Large intestine (tissue), 3 donors: Measurements from ENCODE around the gene TFR2. TPM values are rescaled to one million over a fixed set of nuclear protein-coding genes. Genes with fewer than 3 reads are reported as not detected.

Experiments used
- DNase-seq, 2 donors: peaks; one replicate each; pipeline versions ENCODE4 v3.0.0 to v3.0.0-alpha.2; 2013
- H3K27ac ChIP-seq: one replicate; pipeline ENCODE4 v1.5.1; 2013; ENCODE audit warnings: low read length
- H3K27me3 ChIP-seq: 2 replicates; pipeline ENCODE4 v1.6.1; 2013; ENCODE audit warnings: low read length; ENCODE audit not compliant: control insufficient read depth, insufficient read depth
- H3K36me3 ChIP-seq: 2 replicates; pipeline ENCODE4 v1.6.1; 2013; ENCODE audit warnings: low read length; ENCODE audit not compliant: control insufficient read depth, insufficient read depth
- H3K4me1 ChIP-seq: one replicate; pipeline ENCODE4 v1.6.1; 2013; ENCODE audit warnings: low read length; ENCODE audit not compliant: control insufficient read depth, insufficient read depth
- H3K4me3 ChIP-seq: one replicate; pipeline ENCODE4 v1.5.1; 2013; ENCODE audit warnings: low read length
- H3K9me3 ChIP-seq: one replicate; pipeline ENCODE4 v1.6.1; 2013; ENCODE audit warnings: mild to moderate bottlenecking, low read depth, low read length, moderate library complexity; ENCODE audit not compliant: control insufficient read depth
- WGBS: methylation state at CpG from one replicate; pipeline ENCODE4 v1.1.5; 2013; ENCODE audit warnings: low lambda C conversion rate; ENCODE audit not compliant: insufficient coverage; 5-methylcytosine and 5-hydroxymethylcytosine counted together
- polyA plus RNA-seq: library from polyadenylated mRNA; unstranded; fragments of 120-200 nt; gene quantifications from one replicate; pipeline ENCODE4 v1.2.1, GENCODE V29; 2013

Gene TFR2
- polyA plus RNA-seq, 1 donor, result 2.7 TPM

DNA sequence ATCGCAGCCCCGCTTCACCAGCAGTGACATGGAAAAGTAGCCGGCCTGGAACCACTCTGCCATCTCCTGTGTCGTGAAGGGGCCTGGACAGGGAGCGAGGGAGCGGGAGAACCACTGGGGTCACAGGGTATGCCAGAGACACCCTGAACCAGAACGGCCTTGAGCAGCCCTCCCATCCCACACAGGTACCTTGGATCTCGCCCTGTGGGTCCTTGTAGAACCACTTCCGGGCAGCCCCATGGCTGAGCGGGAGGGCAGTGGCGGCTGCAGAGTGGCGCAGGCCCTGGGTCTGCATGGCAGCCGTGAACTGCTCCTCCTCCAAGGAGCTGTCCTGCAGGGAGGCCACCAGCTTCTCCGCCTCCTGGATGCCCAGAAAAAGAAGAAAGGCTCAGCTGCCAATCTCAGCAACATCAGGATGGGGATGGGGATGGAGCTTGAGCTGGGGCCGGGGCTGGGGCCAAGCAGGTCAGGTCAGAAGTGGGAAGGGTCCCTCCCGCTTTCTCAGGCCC is 43.2 kb upstream of the TFR2 start:
- WGBS, result no CpG with 5 or more reads among the region's 16 CpGs
- peaks cover 98% of the 10 kb centered on the region for H3K36me3 ChIP-seq
- peaks cover 6% of the 10 kb centered on the region for H3K4me1 ChIP-seq
- no peak overlapping the region for H3K27ac ChIP-seq
- no peaks in the 10 kb centered on the region for H3K9me3 ChIP-seq
- DNase-seq, result no peak
- H3K27me3 ChIP-seq, result no peaks in the 10 kb centered on the region
- H3K4me3 ChIP-seq, result no peak overlapping the region

DNA sequence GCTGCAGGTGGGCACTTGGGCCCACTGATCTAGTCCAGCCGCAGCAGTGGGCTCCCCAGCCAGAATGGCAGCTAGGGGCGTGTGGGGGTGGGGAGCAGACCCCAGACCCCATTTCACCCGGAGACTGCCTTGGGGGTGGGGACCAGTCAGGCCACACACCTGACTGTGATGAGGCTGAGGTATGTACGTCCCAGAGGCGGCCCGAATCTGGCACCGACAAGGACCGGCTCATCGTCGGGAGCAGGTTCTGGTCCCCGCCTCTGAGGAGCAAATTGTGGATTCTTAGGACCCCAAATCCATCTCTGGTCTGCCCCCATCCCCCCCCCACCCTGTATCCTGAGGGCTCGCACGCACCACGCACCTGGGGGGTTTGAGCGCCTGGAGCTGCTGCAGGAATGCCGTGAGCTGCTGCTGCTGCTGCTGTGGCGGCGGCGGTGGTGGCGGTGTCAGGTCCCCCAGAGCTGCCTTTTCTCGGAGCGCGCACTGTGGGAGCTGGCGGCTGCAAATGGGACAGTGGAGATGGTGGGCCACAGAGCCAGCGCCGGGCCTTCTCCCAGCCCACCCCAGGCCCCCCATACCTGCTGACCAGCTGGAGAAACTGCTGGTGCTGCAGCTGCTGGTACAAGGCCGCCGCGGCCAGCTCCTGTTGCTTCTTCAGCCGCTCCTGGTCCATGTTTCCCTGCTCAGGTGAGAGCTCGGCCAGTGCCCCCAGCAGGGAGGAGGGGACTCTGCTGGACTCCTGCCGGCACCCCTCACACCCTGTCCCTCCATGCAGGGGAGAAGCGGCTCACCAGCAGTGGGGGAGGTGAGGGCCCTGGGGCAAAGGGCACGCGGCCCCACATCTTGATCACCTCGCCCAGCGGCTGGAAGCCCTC is 42.5 kb upstream of the TFR2 start:
- H3K27me3 ChIP-seq, result no peaks in the 10 kb centered on the region
- no peaks in the 10 kb centered on the region for H3K9me3 ChIP-seq
- H3K4me1 ChIP-seq, result peaks cover 13% of the 10 kb centered on the region
- H3K4me3 ChIP-seq, result no peak overlapping the region
- no CpG with 5 or more reads among the region's 37 CpGs for WGBS
- H3K36me3 ChIP-seq, result peaks cover 97% of the 10 kb centered on the region
- no peak for DNase-seq
- no peak overlapping the region for H3K27ac ChIP-seq

DNA sequence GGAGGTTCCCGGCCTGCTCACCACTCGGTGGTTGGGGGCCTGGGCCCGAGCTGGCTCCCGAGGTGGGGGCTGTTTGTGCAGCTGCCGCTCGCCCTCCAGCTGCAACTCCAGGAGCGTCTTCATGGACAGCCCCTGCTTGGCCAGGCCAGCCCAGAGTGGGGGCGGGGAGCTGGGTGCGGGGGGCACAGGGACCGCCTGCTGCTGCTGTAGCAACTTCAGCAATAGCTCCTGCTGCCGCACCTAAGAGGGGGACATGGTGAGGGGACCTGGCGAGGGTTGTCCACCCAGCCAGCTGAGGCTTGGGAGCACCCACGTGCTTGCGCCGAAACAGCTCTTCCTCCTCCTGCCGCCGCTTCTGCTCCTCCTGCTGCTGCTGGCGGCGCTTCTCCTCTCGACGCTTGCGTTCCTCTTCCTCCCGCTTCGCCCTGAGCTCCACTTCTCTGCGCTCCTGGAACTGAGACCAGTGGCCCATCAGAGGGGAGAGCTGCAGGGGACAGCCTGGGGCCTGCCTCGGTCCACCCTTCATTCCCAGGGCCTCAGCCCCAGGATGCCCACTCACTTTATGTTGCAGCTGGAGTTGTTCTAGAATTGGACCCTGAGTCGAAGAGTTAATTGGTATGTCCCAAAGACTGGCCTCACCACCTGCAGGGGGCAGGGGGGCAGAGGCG is 41.8 kb upstream of the TFR2 start:
- Histone ChIP-seq H3K27ac (no peak overlapping the region), H3K4me1 (peaks cover 20% of the 10 kb centered on the region), H3K4me3 (no peak overlapping the region), H3K27me3 (no peaks in the 10 kb centered on the region), H3K9me3 (peaks cover 3% of the 10 kb centered on the region), H3K36me3 (peaks cover 97% of the 10 kb centered on the region)
- WGBS, result no CpG with 5 or more reads among the region's 28 CpGs
- no peak for DNase-seq

DNA sequence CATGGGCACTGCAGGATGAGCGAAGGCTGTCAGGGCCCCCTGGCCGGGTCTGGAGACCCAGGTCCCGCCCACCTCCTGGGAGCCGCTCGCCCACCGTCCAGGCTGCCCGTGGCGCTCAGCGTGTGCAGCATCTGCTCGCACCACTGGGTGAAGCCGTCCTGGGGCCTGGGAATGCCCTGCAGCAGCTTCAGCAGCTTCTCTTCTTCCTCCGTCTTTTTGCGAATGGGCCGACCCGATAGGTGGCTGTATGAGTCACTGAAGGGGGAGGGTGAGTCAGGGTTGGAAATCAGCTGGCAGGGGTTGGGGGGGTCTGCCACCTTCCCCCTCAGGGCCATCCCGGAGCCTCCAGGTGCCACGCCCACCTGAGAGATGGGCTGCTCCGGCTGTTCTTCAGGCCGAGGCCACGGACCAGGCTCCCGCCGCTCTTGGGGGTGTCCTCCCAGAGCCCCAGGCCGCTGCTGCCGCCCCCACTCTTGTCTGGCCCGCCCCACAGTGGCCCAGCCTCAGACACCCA is 40.9 kb upstream of the TFR2 start:
- Histone ChIP-seq H3K4me1 (peaks cover 27% of the 10 kb centered on the region), H3K27ac (no peak overlapping the region), H3K27me3 (no peaks in the 10 kb centered on the region), H3K4me3 (no peak overlapping the region), H3K36me3 (peaks cover 97% of the 10 kb centered on the region), H3K9me3 (peaks cover 3% of the 10 kb centered on the region)
- no peak for DNase-seq
- WGBS, result 100% methylated on average over 1 of the region's 25 CpGs

DNA sequence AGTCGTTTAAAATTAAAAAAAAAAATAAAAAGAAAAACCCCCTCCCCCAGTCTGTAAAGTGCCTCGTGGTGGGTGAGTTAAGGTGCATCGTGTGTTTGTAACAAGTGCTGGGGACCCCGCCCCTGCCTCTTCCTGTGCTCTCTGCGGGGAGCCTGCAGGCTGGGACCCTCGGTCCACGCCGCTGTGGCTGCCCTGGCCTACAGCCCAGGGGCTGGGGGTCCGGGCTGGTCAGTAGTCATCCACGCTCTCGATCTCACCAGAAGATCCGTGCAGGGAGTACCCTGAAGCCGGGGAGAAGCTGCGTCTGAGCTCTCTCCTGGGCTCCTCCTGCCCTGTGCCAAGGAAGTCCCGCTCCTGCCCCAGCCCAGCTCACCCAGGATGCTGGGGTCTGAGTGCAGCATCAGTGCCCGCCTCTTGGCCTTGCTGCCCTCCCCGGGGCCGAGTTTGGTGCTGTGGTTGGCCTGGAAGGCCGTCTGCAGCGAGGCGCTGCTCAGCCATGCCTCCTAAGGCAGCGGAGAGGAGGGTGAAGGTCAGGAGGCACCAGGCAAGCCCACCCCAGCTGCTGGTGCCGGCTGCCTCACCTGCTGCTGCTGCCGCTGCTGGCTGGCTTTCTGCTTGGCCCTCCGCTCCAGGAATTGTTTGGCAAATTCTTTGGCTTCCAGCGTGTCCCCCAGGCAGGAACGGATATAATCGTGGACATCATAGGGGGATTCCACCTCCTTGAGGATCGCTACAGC is 40.3 kb upstream of the TFR2 start:
- Histone ChIP-seq H3K4me1 (peaks cover 30% of the 10 kb centered on the region), H3K36me3 (peaks cover 97% of the 10 kb centered on the region), H3K4me3 (no peak overlapping the region), H3K9me3 (peaks cover 3% of the 10 kb centered on the region), H3K27ac (no peak overlapping the region), H3K27me3 (no peaks in the 10 kb centered on the region)
- no CpG with 5 or more reads among the region's 29 CpGs for WGBS
- peak in 1 of 2 donors; percentile 10 for DNase-seq

DNA sequence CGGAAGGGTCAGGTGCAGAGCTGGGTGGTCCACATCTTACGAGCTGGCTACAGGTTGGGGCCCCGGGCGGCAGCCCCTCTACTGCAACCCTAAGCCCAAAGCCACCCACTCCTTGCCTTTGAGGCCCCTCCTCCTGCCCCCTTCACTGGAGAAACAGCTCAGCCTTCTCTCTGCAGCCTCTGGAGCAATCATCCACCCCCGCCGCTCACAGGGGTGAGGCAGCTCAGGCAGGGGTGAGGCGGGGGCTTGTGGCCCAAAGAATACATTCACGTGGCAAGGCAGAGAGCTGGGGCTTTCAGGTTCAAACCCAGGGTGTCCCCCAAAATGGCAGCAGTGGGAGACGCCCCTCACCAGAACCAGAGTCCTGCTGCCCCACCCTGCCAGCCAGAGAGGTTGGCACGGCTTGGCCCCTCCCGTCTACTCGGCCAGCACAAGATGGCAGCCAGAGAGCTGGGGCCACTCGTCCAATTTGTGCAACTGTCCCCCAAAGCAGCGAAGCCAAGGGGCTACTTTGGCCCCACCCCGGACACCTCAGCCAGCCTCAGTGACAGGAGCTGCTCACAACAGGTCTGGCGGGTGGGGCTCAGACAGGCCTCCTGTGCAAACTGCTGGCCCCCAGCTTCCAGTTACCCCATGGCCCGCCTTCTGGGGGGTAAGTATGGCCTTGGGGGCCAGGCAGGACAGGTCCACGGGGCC is 39.4 kb upstream of the TFR2 start:
- peaks cover 3% of the 10 kb centered on the region for H3K9me3 ChIP-seq
- H3K27ac ChIP-seq, result no peak overlapping the region
- peaks cover 91% of the 10 kb centered on the region for H3K36me3 ChIP-seq
- peaks cover 33% of the 10 kb centered on the region for H3K4me1 ChIP-seq
- peak in 1 of 2 donors; percentile 25 for DNase-seq
- WGBS, result 100% methylated on average over 1 of the region's 18 CpGs
- no peak overlapping the region for H3K4me3 ChIP-seq
- H3K27me3 ChIP-seq, result no peaks in the 10 kb centered on the region

DNA sequence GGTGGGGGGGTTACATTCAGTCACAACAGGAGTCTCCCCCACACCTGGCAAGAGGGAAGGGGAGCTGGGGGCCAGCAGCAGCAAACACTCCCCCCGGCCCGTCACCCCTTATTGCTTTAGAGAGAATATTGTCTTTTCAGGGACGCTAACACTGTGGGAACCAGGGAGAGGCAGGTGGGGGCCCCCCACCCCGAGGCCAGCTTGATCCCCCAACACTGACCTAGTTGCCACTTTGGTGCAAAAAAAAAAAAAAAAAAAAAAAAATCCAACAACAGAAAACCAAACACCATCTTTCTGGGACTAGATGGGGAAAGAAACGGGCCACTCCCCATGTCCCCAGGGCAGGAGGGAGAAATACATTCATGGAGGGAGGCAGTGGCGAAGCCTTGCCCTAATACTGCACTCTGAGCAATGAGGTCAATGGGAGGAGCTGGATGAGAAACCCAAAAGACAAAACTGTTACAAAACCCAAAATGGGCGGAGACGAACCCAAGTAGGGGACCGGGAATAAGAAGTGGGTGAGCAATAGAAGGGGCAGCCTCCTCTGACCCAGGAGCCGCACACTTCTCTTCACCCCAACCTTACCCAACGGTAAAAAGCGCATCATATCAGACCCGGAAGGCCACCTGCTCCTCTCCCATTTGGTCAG is 38.7 kb upstream of the TFR2 start:
- WGBS, result no CpG with 5 or more reads among the region's 13 CpGs
- H3K27me3 ChIP-seq, result no peaks in the 10 kb centered on the region
- H3K27ac ChIP-seq, result no peak overlapping the region
- peaks cover 33% of the 10 kb centered on the region for H3K4me1 ChIP-seq
- peaks cover 3% of the 10 kb centered on the region for H3K9me3 ChIP-seq
- DNase-seq, result peak in 1 of 2 donors; percentile 22
- H3K4me3 ChIP-seq, result no peak overlapping the region
- H3K36me3 ChIP-seq, result peaks cover 84% of the 10 kb centered on the region

DNA sequence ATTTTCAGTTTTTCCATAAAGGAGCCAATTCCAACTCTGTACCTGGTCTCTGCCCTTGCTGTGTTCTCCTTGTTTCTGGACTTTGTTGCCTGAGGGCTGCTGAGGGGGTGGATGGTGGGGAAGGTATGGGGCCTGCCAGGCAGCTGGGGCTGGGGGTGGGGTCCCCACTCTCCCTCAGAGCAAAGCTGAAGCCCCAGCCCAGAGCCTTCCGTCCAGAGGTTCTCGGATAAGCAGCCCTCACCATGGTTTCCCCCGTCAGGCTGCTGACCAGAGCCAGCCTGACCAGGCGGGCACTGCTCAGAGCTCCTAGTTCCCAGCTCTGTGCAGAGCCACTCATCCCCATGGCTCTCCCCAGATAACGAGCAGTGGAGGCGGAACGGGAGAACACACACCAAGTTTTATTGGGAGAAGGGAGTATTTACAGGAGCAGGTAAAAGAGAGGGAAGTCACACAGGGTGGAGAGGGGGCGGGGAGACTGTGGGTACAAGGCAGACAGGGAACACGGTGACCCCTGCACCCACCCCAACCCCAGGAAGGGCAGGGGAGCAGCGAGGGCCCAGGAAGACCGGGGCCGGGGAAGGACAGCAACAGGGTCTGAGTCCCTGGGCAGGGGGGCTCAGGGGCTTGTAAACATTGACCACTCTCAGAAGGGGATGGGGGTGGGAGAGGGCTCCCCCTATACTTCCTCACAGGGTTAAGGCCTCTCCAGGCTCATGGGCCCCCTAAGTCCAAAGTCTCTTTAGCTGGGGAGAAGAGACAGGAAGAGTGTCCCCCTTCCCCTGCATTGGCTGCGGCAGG is 38.0 kb upstream of the TFR2 start:
- DNase-seq, result peak in 1 of 2 donors; percentile 51
- no CpG with 5 or more reads among the region's 13 CpGs for WGBS
- Histone ChIP-seq H3K4me1 (peaks cover 33% of the 10 kb centered on the region), H3K27ac (peak overlapping the region; percentile 25), H3K36me3 (peaks cover 77% of the 10 kb centered on the region), H3K27me3 (no peaks in the 10 kb centered on the region), H3K9me3 (peaks cover 3% of the 10 kb centered on the region), H3K4me3 (no peak overlapping the region)
